Measurements from ENCODE around the gene PHLDA1. TPM values are rescaled to one million over a fixed set of nuclear protein-coding genes. Genes with fewer than 3 reads are reported as not detected.

Gene PHLDA1
- total and polyA plus RNA-seq, 2 of the 13 experiments (the other 11 are each of a cell fraction or from before 2014, with no cell fraction given) = 33.8 to 41.0 TPM

DNA sequence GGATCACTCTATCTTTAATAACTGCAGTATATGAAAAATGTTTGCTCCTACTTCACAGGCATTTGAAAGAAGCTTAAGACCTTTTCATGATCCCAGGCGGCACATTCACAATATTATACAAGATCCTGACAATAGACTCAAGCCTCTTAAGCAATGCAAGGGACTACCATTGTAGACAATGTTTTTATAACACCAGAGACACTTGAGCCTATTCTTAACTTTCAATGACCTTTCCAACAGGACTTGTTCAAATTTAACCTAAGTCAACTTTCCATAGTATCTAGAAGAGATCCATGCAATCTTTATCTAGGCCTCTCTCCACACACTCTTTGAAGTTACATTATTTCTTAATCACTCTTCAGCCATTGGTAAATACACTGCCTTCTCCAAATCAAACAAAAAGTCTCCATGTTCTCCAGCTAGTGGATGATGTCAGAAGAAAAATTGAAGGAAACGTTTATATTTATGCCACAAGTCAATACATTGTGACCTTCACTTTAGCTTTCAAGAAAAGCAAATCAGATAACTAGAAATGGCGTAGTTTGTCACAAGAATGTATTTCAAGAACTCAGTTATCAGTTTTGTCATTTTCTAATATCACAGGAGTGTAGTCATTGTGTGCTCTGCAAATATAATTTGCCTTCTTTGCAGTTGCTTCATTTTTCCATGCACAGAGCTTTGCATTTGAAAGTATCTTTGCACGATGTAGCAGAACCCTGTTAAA, 41.2 kb downstream of the PHLDA1 start (continued):
- TF ChIP-seq FUBP1 (CRISPR knock-in tag; IDR thresholded peaks at IDR 0.05; ENCODE audit: borderline replicate concordance) (no peak), CEBPB (IDR thresholded peaks at IDR 0.05; ENCODE audit: borderline replicate concordance, low read depth, low read length) (peak; percentile 90), THAP8 (CRISPR knock-in tag; IDR thresholded peaks at IDR 0.05; ENCODE audit: borderline replicate concordance) (no peak), RNF219 (CRISPR knock-in tag; IDR thresholded peaks at IDR 0.05) (no peak), ZNF780A (CRISPR knock-in tag; IDR thresholded peaks at IDR 0.05) (no peak), ZBTB21 (CRISPR knock-in tag; IDR thresholded peaks at IDR 0.05) (peak; percentile 88), ZNF609 (CRISPR knock-in tag; IDR thresholded peaks at IDR 0.05; ENCODE audit: borderline replicate concordance) (peak; percentile 99), PAX8 (CRISPR knock-in tag; IDR thresholded peaks at IDR 0.05; ENCODE audit: borderline replicate concordance) (no peak), DNMT1 (CRISPR knock-in tag; IDR thresholded peaks at IDR 0.05) (no peak), ZNF709 (CRISPR knock-in tag; IDR thresholded peaks at IDR 0.05) (no peak), FOXJ3 (CRISPR knock-in tag; IDR thresholded peaks at IDR 0.05; ENCODE audit: borderline replicate concordance) (peak; percentile 99), CBFB (CRISPR knock-in tag; IDR thresholded peaks at IDR 0.05) (peak; percentile 84; the same call in 1 of the 2 replicates), ZNF577 (CRISPR knock-in tag; IDR thresholded peaks at IDR 0.05; ENCODE audit: borderline replicate concordance, low read depth) (no peak), ZNF530 (CRISPR knock-in tag; IDR thresholded peaks at IDR 0.05; ENCODE audit: low read depth) (no peak), FLYWCH1 (CRISPR knock-in tag; IDR thresholded peaks at IDR 0.05) (0 out of 2 replicates have a peak, but pooled peaks have one; percentile 32), KLF11 (CRISPR knock-in tag; IDR thresholded peaks at IDR 0.05) (peak; percentile 83; the same call in 1 of the 2 replicates), CEBPG (CRISPR knock-in tag; IDR thresholded peaks at IDR 0.05) (peak; percentile 93), JUNB (CRISPR knock-in tag; IDR thresholded peaks at IDR 0.05; ENCODE audit: borderline replicate concordance) (peak; percentile 94; the same call in 1 of the 2 replicates), SATB2 (CRISPR knock-in tag; IDR thresholded peaks at IDR 0.05) (no peak; the same call in 1 of the 2 replicates), MED8 (CRISPR knock-in tag; IDR thresholded peaks at IDR 0.05; ENCODE audit: insufficient replicate concordance) (peak; percentile 89)
